ENCODE results near the gene PTPN14.

DNA sequence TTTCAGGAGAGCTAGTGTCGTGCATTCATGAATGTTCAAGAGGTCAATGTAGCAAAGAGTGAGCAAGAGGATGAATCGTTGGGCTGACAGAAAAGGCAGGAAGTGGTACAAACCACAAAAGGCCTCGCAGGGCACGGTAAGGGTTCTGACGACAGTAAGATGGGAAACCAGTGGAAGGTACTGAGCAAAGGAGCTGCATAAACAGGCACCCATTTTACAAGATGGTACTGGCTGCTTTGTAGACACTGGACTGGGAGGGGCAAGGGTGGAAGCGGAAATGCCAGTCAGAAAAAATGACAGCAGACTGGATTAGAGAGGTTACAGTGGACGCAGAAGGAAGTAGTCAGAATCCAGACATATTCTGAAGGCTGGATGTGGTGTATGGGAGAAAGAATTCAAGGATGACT lies 123.5 kb downstream of the PTPN14 start:
- TF ChIP-seq CTCF (IDR thresholded peaks at IDR 0.05; ENCODE audit: borderline replicate concordance, extremely low read depth, low read length, poor library complexity, severe bottlenecking): no peak
- no peak for TF ChIP-seq EZH2 (IDR thresholded peaks at IDR 0.05; ENCODE audit: borderline replicate concordance, low read depth, low read length, severe bottlenecking)
